ENCODE data around the gene C6orf89.

Gene C6orf89

GRCh38 chr6:36920049-36920448 is 34.3 kb downstream of the C6orf89 start:
- Histone ChIP-seq H3K27me3 (ENCODE audit: control insufficient read depth, insufficient read depth, low read length, poor library complexity, severe bottlenecking) (no peaks in the 10 kb centered on the region), H3K36me3 (ENCODE audit: control insufficient read depth, insufficient read depth, low read length) (no peaks in the 10 kb centered on the region), H3K9me3 (ENCODE audit: control insufficient read depth, low read length) (no peaks in the 10 kb centered on the region), H3K4me1 (ENCODE audit: control insufficient read depth, insufficient read depth, low read length) (no peaks in the 10 kb centered on the region), H3K27ac (ENCODE audit: insufficient read depth, low read depth, low read length, poor library complexity, severe bottlenecking) (no peak overlapping the region), H3K4me3 (ENCODE audit: insufficient read depth, low read depth, low read length) (no peak overlapping the region)
- WGBS, 2 experiments, result 88 to 93% methylated on average over 4 of the region's 4 CpGs

GRCh38 chr6:36920546-36920945 is 34.8 kb downstream of the C6orf89 start:
- 89 to 93% methylated on average over 5 of the region's 5 CpGs for WGBS, 2 experiments
- Histone ChIP-seq H3K27ac (ENCODE audit: insufficient read depth, low read depth, low read length, poor library complexity, severe bottlenecking) (no peak overlapping the region), H3K36me3 (ENCODE audit: control insufficient read depth, insufficient read depth, low read length) (no peaks in the 10 kb centered on the region), H3K4me3 (ENCODE audit: insufficient read depth, low read depth, low read length) (no peak overlapping the region), H3K27me3 (ENCODE audit: control insufficient read depth, insufficient read depth, low read length, poor library complexity, severe bottlenecking) (no peaks in the 10 kb centered on the region), H3K4me1 (ENCODE audit: control insufficient read depth, insufficient read depth, low read length) (no peaks in the 10 kb centered on the region), H3K9me3 (ENCODE audit: control insufficient read depth, low read length) (no peaks in the 10 kb centered on the region)

GRCh38 chr6:36924131-36924530 is 38.4 kb downstream of the C6orf89 start:
- H3K4me1 ChIP-seq (ENCODE audit: control insufficient read depth, insufficient read depth, low read length), result no peaks in the 10 kb centered on the region

GRCh38 chr6:36924778-36925374 is 39.1 kb downstream of the C6orf89 start:
- Histone ChIP-seq H3K27me3 (ENCODE audit: control insufficient read depth, insufficient read depth, low read length, poor library complexity, severe bottlenecking) (no peaks in the 10 kb centered on the region), H3K9me3 (ENCODE audit: control insufficient read depth, low read length) (no peaks in the 10 kb centered on the region), H3K27ac (ENCODE audit: insufficient read depth, low read depth, low read length, poor library complexity, severe bottlenecking) (no peak overlapping the region), H3K4me3 (ENCODE audit: insufficient read depth, low read depth, low read length) (no peak overlapping the region), H3K4me1 (ENCODE audit: control insufficient read depth, insufficient read depth, low read length) (no peaks in the 10 kb centered on the region), H3K36me3 (ENCODE audit: control insufficient read depth, insufficient read depth, low read length) (no peaks in the 10 kb centered on the region)
- WGBS, 2 experiments, result 95% methylated on average over 5 of the region's 5 CpGs

More at GRCh38 chr6:36924131-36924530, 38.4 kb downstream of the C6orf89 start:
- no peak overlapping the region for H3K4me3 ChIP-seq (ENCODE audit: insufficient read depth, low read depth, low read length)
- no peaks in the 10 kb centered on the region for H3K36me3 ChIP-seq (ENCODE audit: control insufficient read depth, insufficient read depth, low read length)
- H3K27me3 ChIP-seq (ENCODE audit: control insufficient read depth, insufficient read depth, low read length, poor library complexity, severe bottlenecking), result no peaks in the 10 kb centered on the region
- WGBS, 2 experiments, result 87 to 92% methylated on average over 4 of the region's 4 CpGs
- H3K27ac ChIP-seq (ENCODE audit: insufficient read depth, low read depth, low read length, poor library complexity, severe bottlenecking), result no peak overlapping the region
- no peaks in the 10 kb centered on the region for H3K9me3 ChIP-seq (ENCODE audit: control insufficient read depth, low read length)

- no peaks in the 10 kb centered on the region for H3K9me3 ChIP-seq (ENCODE audit: control insufficient read depth, low read length)
- H3K27me3 ChIP-seq (ENCODE audit: control insufficient read depth, insufficient read depth, low read length, poor library complexity, severe bottlenecking), result no peaks in the 10 kb centered on the region
- 93 to 97% methylated on average over 3 of the region's 4 CpGs for WGBS, 2 experiments
- no peak overlapping the region for H3K4me3 ChIP-seq (ENCODE audit: insufficient read depth, low read depth, low read length)
- no peaks in the 10 kb centered on the region for H3K36me3 ChIP-seq (ENCODE audit: control insufficient read depth, insufficient read depth, low read length)
- no peaks in the 10 kb centered on the region for H3K4me1 ChIP-seq (ENCODE audit: control insufficient read depth, insufficient read depth, low read length)
- H3K27ac ChIP-seq (ENCODE audit: insufficient read depth, low read depth, low read length, poor library complexity, severe bottlenecking), result no peak overlapping the region
Measured at GRCh38 chr6:36925809-36926208, 40.1 kb downstream of the C6orf89 start.

GRCh38 chr6:36926708-36927513 is 41.2 kb downstream of the C6orf89 start:
- Histone ChIP-seq H3K27ac (ENCODE audit: insufficient read depth, low read depth, low read length, poor library complexity, severe bottlenecking) (no peak overlapping the region), H3K9me3 (ENCODE audit: control insufficient read depth, low read length) (no peaks in the 10 kb centered on the region), H3K4me3 (ENCODE audit: insufficient read depth, low read depth, low read length) (no peak overlapping the region), H3K36me3 (ENCODE audit: control insufficient read depth, insufficient read depth, low read length) (no peaks in the 10 kb centered on the region), H3K27me3 (ENCODE audit: control insufficient read depth, insufficient read depth, low read length, poor library complexity, severe bottlenecking) (no peaks in the 10 kb centered on the region), H3K4me1 (ENCODE audit: control insufficient read depth, insufficient read depth, low read length) (no peaks in the 10 kb centered on the region)
- 86 to 90% methylated on average over 10 of the region's 10 CpGs for WGBS, 2 experiments

GRCh38 chr6:36927691-36928546 is 42.2 kb downstream of the C6orf89 start:
- 89 to 90% methylated on average over 13 of the region's 13 CpGs for WGBS, 2 experiments
- Histone ChIP-seq H3K9me3 (ENCODE audit: control insufficient read depth, low read length) (no peaks in the 10 kb centered on the region), H3K36me3 (ENCODE audit: control insufficient read depth, insufficient read depth, low read length) (no peaks in the 10 kb centered on the region), H3K4me3 (ENCODE audit: insufficient read depth, low read depth, low read length) (no peak overlapping the region), H3K4me1 (ENCODE audit: control insufficient read depth, insufficient read depth, low read length) (no peaks in the 10 kb centered on the region), H3K27me3 (ENCODE audit: control insufficient read depth, insufficient read depth, low read length, poor library complexity, severe bottlenecking) (no peaks in the 10 kb centered on the region), H3K27ac (ENCODE audit: insufficient read depth, low read depth, low read length, poor library complexity, severe bottlenecking) (no peak overlapping the region)

GRCh38 chr6:36928547-36928918 is 42.8 kb downstream of the C6orf89 start:
- H3K36me3 ChIP-seq (ENCODE audit: control insufficient read depth, insufficient read depth, low read length), result no peaks in the 10 kb centered on the region
- no peaks in the 10 kb centered on the region for H3K4me1 ChIP-seq (ENCODE audit: control insufficient read depth, insufficient read depth, low read length)
- H3K27ac ChIP-seq (ENCODE audit: insufficient read depth, low read depth, low read length, poor library complexity, severe bottlenecking), result no peak overlapping the region
- no peak overlapping the region for H3K4me3 ChIP-seq (ENCODE audit: insufficient read depth, low read depth, low read length)
- no peaks in the 10 kb centered on the region for H3K9me3 ChIP-seq (ENCODE audit: control insufficient read depth, low read length)
- no peaks in the 10 kb centered on the region for H3K27me3 ChIP-seq (ENCODE audit: control insufficient read depth, insufficient read depth, low read length, poor library complexity, severe bottlenecking)
- WGBS, 2 experiments, result 87 to 90% methylated on average over 7 of the region's 7 CpGs

- Histone ChIP-seq H3K4me3 (ENCODE audit: insufficient read depth, low read depth, low read length) (no peak overlapping the region), H3K4me1 (ENCODE audit: control insufficient read depth, insufficient read depth, low read length) (no peaks in the 10 kb centered on the region), H3K9me3 (ENCODE audit: control insufficient read depth, low read length) (no peaks in the 10 kb centered on the region), H3K27ac (ENCODE audit: insufficient read depth, low read depth, low read length, poor library complexity, severe bottlenecking) (no peak overlapping the region), H3K27me3 (ENCODE audit: control insufficient read depth, insufficient read depth, low read length, poor library complexity, severe bottlenecking) (no peaks in the 10 kb centered on the region), H3K36me3 (ENCODE audit: control insufficient read depth, insufficient read depth, low read length) (no peaks in the 10 kb centered on the region)
- 89 to 90% methylated on average over 10 of the region's 10 CpGs for WGBS, 2 experiments
Measured at GRCh38 chr6:36929152-36929551, 43.4 kb downstream of the C6orf89 start.

- no peak overlapping the region for H3K27ac ChIP-seq (ENCODE audit: insufficient read depth, low read depth, low read length, poor library complexity, severe bottlenecking)
- no peaks in the 10 kb centered on the region for H3K9me3 ChIP-seq (ENCODE audit: control insufficient read depth, low read length)
- no peaks in the 10 kb centered on the region for H3K4me1 ChIP-seq (ENCODE audit: control insufficient read depth, insufficient read depth, low read length)
- no peaks in the 10 kb centered on the region for H3K36me3 ChIP-seq (ENCODE audit: control insufficient read depth, insufficient read depth, low read length)
- 76 to 89% methylated on average over 3 to 5 of the region's 5 CpGs for WGBS, 2 experiments
- H3K27me3 ChIP-seq (ENCODE audit: control insufficient read depth, insufficient read depth, low read length, poor library complexity, severe bottlenecking), result no peaks in the 10 kb centered on the region
- H3K4me3 ChIP-seq (ENCODE audit: insufficient read depth, low read depth, low read length), result no peak overlapping the region
Measured at GRCh38 chr6:36929607-36930006, 43.9 kb downstream of the C6orf89 start.

Data from ectodermal cell (in vitro differentiated cells).